Esophagus squamous epithelium (tissue), 4 donors: ENCODE results near the gene SMOC2.

Experiments used
- CTCF ChIP-seq, 6 experiments: fragments of 450-650 bp in 4 of 6; fragments of 200-600 bp in 2 of 6; sonication (generic) in 2 of 6; IDR thresholded peaks; one replicate each; pipeline ENCODE4 v1.5.1; 2016 to 2019; ENCODE audit warnings: antibody characterized with exemption in 6 of 6, mild to moderate bottlenecking in 4 of 6, moderate library complexity in 4 of 6
- POLR2A ChIP-seq, 4 donors: fragments of 450-650 bp; IDR thresholded peaks; one replicate each; pipeline ENCODE4 v1.6.1; 2017; ENCODE audit warnings: antibody characterized with exemption in 4 of 4, mild to moderate bottlenecking in 4 of 4, moderate library complexity in 3 of 4

GRCh38 chr6:168648240-168649125 is 207.5 kb downstream of the SMOC2 start:
- TF ChIP-seq POLR2A (IDR thresholded peaks at IDR 0.05) (no peak), CTCF (IDR thresholded peaks at IDR 0.05) (no peak)
